B cell (primary cell): ENCODE data around the gene MDFI. TPM values are rescaled to one million over a fixed set of nuclear protein-coding genes. Genes with fewer than 3 reads are reported as not detected.

Experiments
- ATAC-seq: fragments of 200-7000 bp; cut with Tn5 transposase; one replicate; pipeline ENCODE4 v1.10.0; 2021; ENCODE audit warnings: low read depth, mild to moderate bottlenecking, moderate number of reproducible peaks, moderate library complexity
- CTCF ChIA-PET: fragments of 350-600 bp; sonication (Branson Sonifier 250); formaldehyde crosslinking; loops from one replicate; lab custom pipeline; 2021; ENCODE audit warnings: antibody characterized with exemption, inconsistent platforms; lab: Charles Lee
- POLR2A ChIA-PET: fragments of 350-600 bp; sonication (Branson Sonifier 250); formaldehyde crosslinking; loops from one replicate; lab custom pipeline; 2021; ENCODE audit warnings: antibody characterized with exemption; lab: Charles Lee
- DNase-seq: peaks from one replicate; pipeline ENCODE4 v3.0.0; 2013
- H2AFZ ChIP-seq: 2 replicates; pipeline ENCODE4 v1.6.1; 2012; ENCODE audit warnings: mild to moderate bottlenecking, low read depth, low read length; ENCODE audit not compliant: insufficient read depth, poor library complexity, severe bottlenecking
- H3K27ac ChIP-seq, 2 donors: 1 replicate in 1 of 2; 2 replicates in 1 of 2; pipeline ENCODE4 v1.5.1; 2012 to 2013; ENCODE audit warnings: low read length in 2 of 2, mild to moderate bottlenecking in 2 of 2, moderate library complexity in 1 of 2
- H3K27me3 ChIP-seq, 4 experiments: fragments of 200-600 bp in 1 of 4; sonication (generic) in 1 of 4; replicated peaks in 1 of 4; 1 replicate in 2 of 4; 2 replicates in 2 of 4; pipeline versions ENCODE4 v1.6.1 to v1.7.0; 2013 to 2016; ENCODE audit warnings: low read length in 3 of 4, mild to moderate bottlenecking in 2 of 4, mixed read lengths in 1 of 4, moderate library complexity in 1 of 4; ENCODE audit not compliant: insufficient read depth in 4 of 4, control insufficient read depth in 3 of 4; ENCODE audit errors: control extremely low read depth in 1 of 4
- H3K36me3 ChIP-seq, 2 experiments: replicated peaks in 1 of 2; 1 replicate in 1 of 2; 2 replicates in 1 of 2; pipeline versions ENCODE4 v1.6.1 to v1.7.1; 2013; ENCODE audit warnings: low read length in 1 of 2; ENCODE audit not compliant: insufficient read depth in 2 of 2, control insufficient read depth in 1 of 2; ENCODE audit errors: control extremely low read depth in 1 of 2, extremely low read depth in 1 of 2
- H3K4me1 ChIP-seq, 2 donors: fragments of 200-600 bp in 1 of 2; sonication (generic) in 1 of 2; 1 replicate in 1 of 2; 2 replicates in 1 of 2; pipeline versions ENCODE4 v1.5.1 to v1.6.1; 2013 to 2017; ENCODE audit warnings: low read length in 2 of 2; ENCODE audit not compliant: control insufficient read depth in 2 of 2, insufficient read depth in 2 of 2
- H3K4me2 ChIP-seq: replicated peaks from 2 replicates; pipeline ENCODE3; 2012; ENCODE audit warnings: mild to moderate bottlenecking, low read depth, low read length; ENCODE audit not compliant: poor library complexity, severe bottlenecking
- H3K4me3 ChIP-seq, 5 experiments: fragments of 200-600 bp in 1 of 5; sonication (generic) in 1 of 5; 1 replicate in 3 of 5; 2 replicates in 2 of 5; pipeline versions ENCODE4 v1.5.1 to v1.7.0; 2011 to 2016; ENCODE audit warnings: low read length in 4 of 5, mild to moderate bottlenecking in 4 of 5, low read depth in 2 of 5, control low read depth in 1 of 5, moderate library complexity in 1 of 5; ENCODE audit not compliant: insufficient read depth in 1 of 5; ENCODE audit errors: control extremely low read depth in 1 of 5, extremely low read depth in 1 of 5
- H3K79me2 ChIP-seq: fragments of 200-600 bp; sonication (generic); one replicate; pipeline ENCODE4 v1.6.0; 2016; ENCODE audit warnings: low read length; ENCODE audit not compliant: control insufficient read depth, insufficient read depth
- H3K9ac ChIP-seq: fragments of 200-600 bp; sonication (generic); 2 replicates; pipeline ENCODE4 v1.6.1; 2017; ENCODE audit warnings: mild to moderate bottlenecking, low read length, moderate library complexity
- H3K9me3 ChIP-seq, 3 donors: one replicate each; pipeline versions ENCODE4 v1.6.1 to v1.7.1; 2013; ENCODE audit warnings: low read length in 2 of 3; ENCODE audit not compliant: control insufficient read depth in 2 of 3, insufficient read depth in 1 of 3; ENCODE audit errors: control extremely low read depth in 1 of 3
- H4K20me1 ChIP-seq: 2 replicates; pipeline ENCODE4 v1.6.0; 2012; ENCODE audit warnings: mild to moderate bottlenecking, low read length; ENCODE audit not compliant: insufficient read depth, control insufficient read depth, poor library complexity, severe bottlenecking
- H3K27ac Mint-ChIP-seq: one replicate; pipeline ENCODE4 v1.8.0; 2021; ENCODE audit warnings: mixed read lengths
- H3K27me3 Mint-ChIP-seq: one replicate; pipeline ENCODE4 v1.8.0; 2021; ENCODE audit warnings: mixed read lengths
- H3K4me1 Mint-ChIP-seq: one replicate; pipeline ENCODE4 v1.8.0; 2021; ENCODE audit warnings: mixed read lengths
- H3K4me3 Mint-ChIP-seq: one replicate; pipeline ENCODE4 v1.8.0; 2021; ENCODE audit warnings: mixed read lengths
- H3K9me3 Mint-ChIP-seq: one replicate; pipeline ENCODE4 v1.8.0; 2022; ENCODE audit warnings: mixed read lengths; ENCODE audit not compliant: insufficient read depth
- CTCF ChIP-seq: fragments of 200-600 bp; IDR thresholded peaks from one replicate; pipeline ENCODE4 v1.8.0; 2022; ENCODE audit warnings: antibody characterized with exemption, mild to moderate bottlenecking
- EZH2 ChIP-seq: IDR thresholded peaks from 2 replicates; pipeline ENCODE4 v1.6.1; 2012; ENCODE audit warnings: borderline replicate concordance, low read depth, mild to moderate bottlenecking, moderate library complexity, low read length; ENCODE audit not compliant: insufficient read depth, poor library complexity, severe bottlenecking
- WGBS: methylation state at CpG from one replicate; pipeline ENCODE4 v1.1.5; 2013; ENCODE audit warnings: missing lambda C conversion rate; ENCODE audit not compliant: insufficient coverage; 5-methylcytosine and 5-hydroxymethylcytosine counted together
- intact Hi-C: fragments of 100-400 bp; cut with micrococcal nuclease; formaldehyde crosslinking; loops from one replicate; pipeline ENCODE4 v1.10.0; 2022
- polyA plus RNA-seq: library from polyadenylated mRNA; depleted of rRNA; stranded (reverse); fragments of >200 nt; gene quantifications from 2 replicates; pipeline ENCODE4 v1.2.3, GENCODE V29; 2012
- total RNA-seq, 2 donors: library from RNA; stranded (reverse); fragments of 120-200 nt in 1 of 2; gene quantifications; 1 replicate in 1 of 2; 2 replicates in 1 of 2; pipeline versions ENCODE4 v1.2.3 to v1.2.4, GENCODE V29; 2013 to 2022

The MDFI gene
- total and polyA plus RNA-seq, 2 donors (not counting 1 experiment from before 2014, with no cell fraction given), result not detected

GRCh38 chr6:41674231-41675000, 36.1 kb downstream of the MDFI start:
- no peak for DNase-seq
- Histone ChIP-seq H3K9ac (no peak overlapping the region), H3K27ac (no peak overlapping the region), H3K4me3 (no peak overlapping the region), H3K79me2 (no peaks in the 10 kb centered on the region), H4K20me1 (no peaks in the 10 kb centered on the region), H3K27me3 (peaks cover 0 to 10% (median 2%) of the 10 kb centered on the region in 4 experiments), H2AFZ (no peak overlapping the region), H3K4me2 (no peak overlapping the region), H3K36me3 (no peaks in the 10 kb centered on the region), H3K9me3 (no peaks in the 10 kb centered on the region), H3K4me1 (no peaks in the 10 kb centered on the region)
- Mint-ChIP-seq H3K9me3 (no peaks in the 10 kb centered on the region), H3K27me3 (peaks cover 30% of the 10 kb centered on the region), H3K4me3 (no peak overlapping the region), H3K4me1 (no peaks in the 10 kb centered on the region), H3K27ac (no peak overlapping the region)
- POLR2A ChIA-PET, result no interaction called here
- no peak for TF ChIP-seq EZH2
- no peak for TF ChIP-seq CTCF
- intact Hi-C loops, result no loop called here
- ATAC-seq, result no peak
- CTCF ChIA-PET, result no interaction called here
- WGBS, result 90% methylated on average over 4 of the region's 7 CpGs

DNA sequence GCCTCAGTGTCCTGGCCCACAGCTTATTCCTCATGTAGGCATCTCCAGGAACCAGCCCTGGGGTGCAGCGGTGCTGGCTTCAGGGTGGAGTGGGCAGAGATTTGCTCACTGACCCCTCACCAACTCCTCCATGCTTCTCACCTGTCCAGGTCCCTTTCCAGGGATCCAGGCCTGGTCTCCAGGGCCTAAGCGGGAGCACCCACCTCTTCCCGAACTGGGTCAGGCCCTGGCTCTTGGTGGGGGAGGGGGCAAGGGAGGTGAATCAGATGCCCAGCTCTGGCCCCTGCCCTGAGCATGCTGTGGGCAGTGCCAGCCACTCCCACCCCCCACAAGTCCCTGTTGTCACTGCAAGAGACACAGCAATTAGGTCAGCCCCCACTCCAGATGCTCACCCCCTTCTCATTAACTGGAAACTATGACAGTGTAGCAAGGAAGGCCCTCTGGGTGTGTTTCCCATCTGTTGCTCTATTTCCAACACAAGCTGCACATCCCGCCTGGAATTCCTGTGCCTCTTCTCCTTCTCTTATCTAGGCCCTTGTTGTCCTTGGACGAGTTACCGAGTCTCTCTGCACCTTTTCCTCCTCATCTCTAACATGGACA, 37.0 kb downstream of the MDFI start:
- no peaks in the 10 kb centered on the region for H3K4me1 Mint-ChIP-seq
- no peaks in the 10 kb centered on the region for H3K36me3 ChIP-seq
- no peak overlapping the region for H3K4me2 ChIP-seq
- no peaks in the 10 kb centered on the region for H4K20me1 ChIP-seq
- H3K27ac ChIP-seq, result no peak overlapping the region
- intact Hi-C loops, result no loop called here
- no peaks in the 10 kb centered on the region for H3K79me2 ChIP-seq
- no peak overlapping the region for H3K27ac Mint-ChIP-seq
- TF ChIP-seq CTCF, result no peak
- TF ChIP-seq EZH2, result no peak
- H3K4me1 ChIP-seq, result no peaks in the 10 kb centered on the region
- DNase-seq, result no peak
- H3K9me3 ChIP-seq, result no peaks in the 10 kb centered on the region
- H2AFZ ChIP-seq, result no peak overlapping the region
- H3K27me3 Mint-ChIP-seq, result peaks cover 27% of the 10 kb centered on the region
- no peak overlapping the region for H3K4me3 ChIP-seq
- POLR2A ChIA-PET, result no interaction called here
- CTCF ChIA-PET, result no interaction called here
- peaks cover 0 to 10% (median 2%) of the 10 kb centered on the region in 4 experiments for H3K27me3 ChIP-seq
- no peak overlapping the region for H3K9ac ChIP-seq
- H3K4me3 Mint-ChIP-seq, result no peak overlapping the region
- ATAC-seq, result no peak
- WGBS, result 100% methylated on average over 4 of the region's 6 CpGs
- no peaks in the 10 kb centered on the region for H3K9me3 Mint-ChIP-seq
